Testis (tissue), 3 donors: ENCODE data around the gene GALR1. TPM values are rescaled to one million over a fixed set of nuclear protein-coding genes. Genes with fewer than 3 reads are reported as not detected.
"Not testable (repeated sequence)": the region's sequence is repeated elsewhere in the genome, so short reads cannot be mapped to it uniquely, and the experiment has no call there.

ENCODE experiments used
- DNase-seq: peaks from one replicate; pipeline ENCODE4 v3.0.0-alpha.2; 2019
- H3K27ac ChIP-seq, 2 donors: fragments of 200-600 bp; sonication (generic); one replicate each; pipeline ENCODE4 v1.5.1; 2019
- H3K27me3 ChIP-seq: fragments of 200-600 bp; sonication (generic); one replicate; pipeline ENCODE4 v1.5.1; 2019
- H3K36me3 ChIP-seq: fragments of 200-600 bp; sonication (generic); one replicate; pipeline ENCODE4 v1.5.1; 2017; ENCODE audit warnings: low read depth; ENCODE audit errors: missing control alignments
- H3K4me1 ChIP-seq: fragments of 200-600 bp; sonication (generic); one replicate; pipeline ENCODE4 v1.5.1; 2019
- H3K4me3 ChIP-seq, 2 donors: fragments of 200-600 bp; sonication (generic); one replicate each; pipeline ENCODE4 v1.5.1; 2017 to 2019
- H3K9me3 ChIP-seq: fragments of 200-600 bp; sonication (generic); one replicate; pipeline ENCODE4 v1.5.1; 2017
- CTCF ChIP-seq, 3 experiments: fragments of 450-650 bp in 2 of 3; fragments of 200-600 bp in 1 of 3; sonication (generic) in 1 of 3; IDR thresholded peaks; one replicate each; pipeline ENCODE4 v1.5.1; 2016 to 2019; ENCODE audit warnings: antibody characterized with exemption in 3 of 3, mild to moderate bottlenecking in 2 of 3, moderate library complexity in 1 of 3
- POLR2A ChIP-seq: fragments of 450-650 bp; IDR thresholded peaks from one replicate; pipeline ENCODE4 v1.6.1; 2017; ENCODE audit warnings: antibody characterized with exemption, mild to moderate bottlenecking, moderate library complexity
- WGBS, 2 donors: methylation state at CpG; one replicate each; pipeline ENCODE4 v1.1.5; 2018; 5-methylcytosine and 5-hydroxymethylcytosine counted together
- intact Hi-C: fragments of 100-400 bp; cut with DNase I; formaldehyde crosslinking; loops from one replicate; pipeline ENCODE4 v1.15.1; 2023; ENCODE audit warnings: low total_unique reads
- polyA plus RNA-seq: library from polyadenylated mRNA; stranded (reverse); fragments of 350-450 nt; fragmentation: Illumina TruSeq; extraction: RNeasy Lipid Tissue Mini Kit (QIAGEN cat#74804); gene quantifications from one replicate; pipeline ENCODE4 v1.2.3, GENCODE V29; 2014; ENCODE audit warnings: low read depth, low replicate concordance; ENCODE audit not compliant: insufficient read depth
- total RNA-seq, 2 donors: library from RNA; depleted of rRNA; stranded (reverse); fragments of >200 nt; gene quantifications; one replicate each; pipeline ENCODE4 v1.2.3, GENCODE V29; 2016

The GALR1 gene
- total and polyA plus RNA-seq, 3 donors from 2014 or later = 0.11 to 0.43 (median 0.16) TPM

- TF ChIP-seq POLR2A (no peak), CTCF (IDR thresholded peaks at IDR 0.05) (no peak)
- no peaks in the 10 kb centered on the region for H3K36me3 ChIP-seq
- H3K4me3 ChIP-seq = no peak overlapping the region
- intact Hi-C loops = no loop called here
- DNase-seq = no peak
- H3K27me3 ChIP-seq = no peaks in the 10 kb centered on the region
- WGBS, 2 donors = 69 to 83% methylated on average over 9 of the region's 9 CpGs
- H3K27ac ChIP-seq = no peak overlapping the region
- no peaks in the 10 kb centered on the region for H3K9me3 ChIP-seq
- H3K4me1 ChIP-seq = no peaks in the 10 kb centered on the region
Measured at GRCh38 chr18:77268456-77268855, 18.8 kb downstream of the GALR1 start.

- TF ChIP-seq POLR2A = no peak
- TF ChIP-seq CTCF (IDR thresholded peaks at IDR 0.05) = no peak
Measured at GRCh38 chr18:77271576-77272481, 22.2 kb downstream of the GALR1 start.

GRCh38 chr18:77290841-77291240 is 41.2 kb downstream of the GALR1 start:
- H3K36me3 ChIP-seq, H3K9me3 ChIP-seq, H3K27ac ChIP-seq, H3K27me3 ChIP-seq, H3K4me3 ChIP-seq, DNase-seq, intact Hi-C loops, H3K4me1 ChIP-seq: not testable (repeated sequence)
- 56 to 62% methylated on average over 7 of the region's 7 CpGs for WGBS, 2 donors

More at GRCh38 chr18:77271576-77272481, 22.2 kb downstream of the GALR1 start:
- Histone ChIP-seq H3K36me3 (no peaks in the 10 kb centered on the region), H3K27me3 (no peaks in the 10 kb centered on the region), H3K27ac (no peak overlapping the region), H3K4me3 (no peak overlapping the region), H3K9me3 (no peaks in the 10 kb centered on the region), H3K4me1 (no peaks in the 10 kb centered on the region)
- 54 to 57% methylated on average over 9 of the region's 9 CpGs for WGBS, 2 donors
- intact Hi-C loops = no loop called here
- no peak for DNase-seq

- intact Hi-C loops = no loop called here
- no peak overlapping the region for H3K4me3 ChIP-seq
- H3K4me1 ChIP-seq = no peaks in the 10 kb centered on the region
- no peak overlapping the region for H3K27ac ChIP-seq
- 29 to 36% methylated on average over 8 of the region's 8 CpGs for WGBS, 2 donors
- no peaks in the 10 kb centered on the region for H3K27me3 ChIP-seq
- H3K36me3 ChIP-seq = no peaks in the 10 kb centered on the region
- H3K9me3 ChIP-seq = no peaks in the 10 kb centered on the region
- TF ChIP-seq CTCF (IDR thresholded peaks at IDR 0.05) = no peak
- no peak for TF ChIP-seq POLR2A
- no peak for DNase-seq
Measured at GRCh38 chr18:77298172-77298571, 48.5 kb downstream of the GALR1 start.

GRCh38 chr18:77299706-77300105 is 50.1 kb downstream of the GALR1 start:
- intact Hi-C loops = no loop called here
- H3K27me3 ChIP-seq = no peaks in the 10 kb centered on the region
- H3K36me3 ChIP-seq = no peaks in the 10 kb centered on the region
- H3K9me3 ChIP-seq = no peaks in the 10 kb centered on the region
- DNase-seq = no peak
- H3K4me3 ChIP-seq = no peak overlapping the region
- no peaks in the 10 kb centered on the region for H3K4me1 ChIP-seq
- H3K27ac ChIP-seq = no peak overlapping the region
- TF ChIP-seq POLR2A (no peak), CTCF (IDR thresholded peaks at IDR 0.05) (no peak)
- 81 to 84% methylated on average over 6 of the region's 6 CpGs for WGBS, 2 donors
